ENCODE measurements around the gene DNTT.

DNTT gene

GRCh38 chr10:96269438-96270300 lies 34.6 kb upstream of the DNTT start:
- peak overlapping the region; percentile 12; the same call in 1 of the 2 replicates for H3K27ac ChIP-seq

GRCh38 chr10:96270571-96270970 lies 33.7 kb upstream of the DNTT start:
- TF ChIP-seq CTCF (conservative IDR thresholded peaks at IDR 0.05), result no peak
- TF ChIP-seq ZFX (IDR thresholded peaks at IDR 0.05), result no peak
- peak overlapping the region; percentile 12; the same call in 1 of the 2 replicates for H3K27ac ChIP-seq

More at GRCh38 chr10:96269438-96270300, 34.6 kb upstream of the DNTT start:
- TF ChIP-seq ZFX (IDR thresholded peaks at IDR 0.05), result no peak
- no peak for TF ChIP-seq CTCF (conservative IDR thresholded peaks at IDR 0.05)

GRCh38 chr10:96271016-96271815 lies 33.0 kb upstream of the DNTT start, which contains the start of gene BLNK:
BLNK (minus strand) TSS chr10:96271569; CDS start chr10:96271398, 171 bp downstream.
- peak within 1 kb of the TSS; percentile 78 for H3K27ac ChIP-seq
- no peak for TF ChIP-seq CTCF (conservative IDR thresholded peaks at IDR 0.05)
- TF ChIP-seq ZFX (IDR thresholded peaks at IDR 0.05), result no peak

GRCh38 chr10:96272316-96273280 lies 31.6 kb upstream of the DNTT start:
- TF ChIP-seq ZFX (IDR thresholded peaks at IDR 0.05), result no peak
- TF ChIP-seq CTCF (conservative IDR thresholded peaks at IDR 0.05), result no peak
- H3K27ac ChIP-seq, result peak overlapping the region; percentile 78

GRCh38 chr10:96275685-96276418 lies 28.4 kb upstream of the DNTT start:
- H3K27ac ChIP-seq, result peak overlapping the region; percentile 58
- TF ChIP-seq ZFX (IDR thresholded peaks at IDR 0.05), result no peak
- no peak for TF ChIP-seq CTCF (conservative IDR thresholded peaks at IDR 0.05)

- H3K27ac ChIP-seq, result peak overlapping the region; percentile 58
- no peak for TF ChIP-seq ZFX (IDR thresholded peaks at IDR 0.05)
- TF ChIP-seq CTCF (conservative IDR thresholded peaks at IDR 0.05), result no peak
Measured at GRCh38 chr10:96276426-96276825, 27.8 kb upstream of the DNTT start.

Data from C4-2B (cell line).